HG02610 (cell line): Measurements from ENCODE around the gene OGFOD3.
"Not testable (repeated sequence)": the region's sequence is repeated elsewhere in the genome, so short reads cannot be mapped to it uniquely, and the experiment has no call there.

Experiments
- ATAC-seq: cut with Tn5 transposase; IDR thresholded peaks from one replicate; pipeline ENCODE4 v1.9.1; 2021; ENCODE audit warnings: mild to moderate bottlenecking, moderate library complexity; ENCODE audit not compliant: unreplicated experiment

Gene OGFOD3

GRCh38 chr17:82358465-82359350 lies 59.7 kb downstream of the OGFOD3 start, which contains the start of gene TEX19:
Gene TEX19 (plus strand): TSS chr17:82359247. CDS start chr17:82362151, 2,904 bp downstream.
- no peak for ATAC-seq

GRCh38 chr17:82357394-82357793 lies 61.0 kb downstream of the OGFOD3 start:
- no peak for ATAC-seq

GRCh38 chr17:82356845-82357355 lies 61.5 kb downstream of the OGFOD3 start:
- ATAC-seq: no peak

DNA sequence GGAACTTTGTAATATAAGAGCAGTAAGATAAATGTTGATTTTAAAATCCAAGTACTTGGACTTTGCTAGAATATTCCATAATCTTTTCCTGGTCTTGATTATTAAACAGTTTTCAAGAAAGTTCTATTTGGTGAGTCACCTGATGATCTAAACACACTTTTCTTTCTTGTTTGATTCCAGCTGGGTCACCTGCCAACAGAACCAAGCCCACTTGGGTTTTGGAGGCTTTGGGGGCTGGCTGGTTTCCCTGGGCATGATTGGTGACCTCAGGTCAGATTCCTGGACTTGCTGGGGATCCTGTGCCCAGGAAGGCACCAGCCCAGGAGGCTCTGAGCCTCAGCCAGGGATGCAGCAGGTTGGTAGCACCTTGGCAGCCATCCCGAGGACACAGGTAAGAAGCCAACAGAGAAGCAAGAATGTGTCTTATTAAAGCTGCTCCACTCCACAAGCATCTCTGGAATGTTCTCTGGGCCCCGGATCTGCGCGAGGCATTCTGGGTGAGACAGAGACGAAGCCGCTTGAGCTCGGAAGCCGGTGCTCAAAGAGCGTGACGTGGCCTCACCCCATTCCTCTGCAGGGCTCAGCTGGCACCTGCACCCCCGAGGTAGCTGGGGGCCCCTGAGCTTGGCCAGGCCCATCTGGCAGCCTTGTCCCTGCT lies 62.5 kb downstream of the OGFOD3 start:
- ATAC-seq: no peak

GRCh38 chr17:82354804-82355308 lies 63.5 kb downstream of the OGFOD3 start:
- no peak for ATAC-seq

- no peak for ATAC-seq
These were observed 64.9 kb downstream of the OGFOD3 start for GRCh38 chr17:82353484-82353883.

- ATAC-seq: no peak
These were observed 66.5 kb downstream of the OGFOD3 start for GRCh38 chr17:82351713-82352488.

DNA sequence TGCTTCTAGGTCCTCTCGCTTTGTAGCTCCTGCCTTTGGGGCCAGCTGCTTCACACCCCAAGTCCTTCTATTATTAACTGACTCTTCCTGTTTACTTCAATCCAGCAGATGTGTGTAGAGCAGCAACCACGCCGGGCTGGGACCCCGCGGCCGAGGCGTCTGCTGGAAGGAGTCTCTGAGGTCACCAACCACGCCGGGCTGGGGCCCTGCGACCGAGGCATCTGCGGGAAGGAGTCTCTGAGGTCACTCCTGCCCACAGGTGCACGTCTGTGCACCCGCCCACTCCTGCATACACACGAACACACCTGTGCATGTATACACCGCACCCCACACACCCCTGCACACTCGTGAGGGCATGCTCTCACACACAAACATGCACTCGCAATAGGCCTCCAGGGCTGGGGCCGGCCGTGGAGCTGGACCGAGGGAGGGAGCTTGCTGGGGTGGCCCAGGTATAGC lies 67.1 kb downstream of the OGFOD3 start:
- ATAC-seq: no peak

GRCh38 chr17:82350182-82351030 lies 68.0 kb downstream of the OGFOD3 start:
- ATAC-seq: no peak

DNA sequence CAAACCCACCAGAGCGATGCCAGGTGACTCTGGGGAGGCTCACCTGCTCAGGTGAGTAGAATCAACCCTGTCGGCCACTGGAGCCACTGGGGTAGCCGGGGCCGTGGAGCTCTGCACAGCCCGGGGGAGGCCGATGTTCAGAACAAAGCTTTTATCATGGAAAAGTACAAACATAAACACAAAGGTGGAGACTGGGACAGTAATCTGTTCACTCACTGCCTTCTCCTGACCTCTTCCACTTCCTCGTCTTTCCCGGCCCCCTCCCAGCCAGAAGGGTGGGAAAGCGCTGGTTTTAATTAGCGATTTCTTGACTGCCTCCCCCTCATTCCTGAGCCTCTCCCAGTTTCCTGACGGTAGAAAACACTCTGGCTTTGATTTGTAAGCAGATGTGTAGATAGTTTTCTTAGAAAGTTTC lies 69.1 kb downstream of the OGFOD3 start:
- no peak for ATAC-seq

GRCh38 chr17:82348866-82349265 lies 69.5 kb downstream of the OGFOD3 start:
- no peak for ATAC-seq

GRCh38 chr17:82348434-82348833 lies 70.0 kb downstream of the OGFOD3 start:
- ATAC-seq: no peak

DNA sequence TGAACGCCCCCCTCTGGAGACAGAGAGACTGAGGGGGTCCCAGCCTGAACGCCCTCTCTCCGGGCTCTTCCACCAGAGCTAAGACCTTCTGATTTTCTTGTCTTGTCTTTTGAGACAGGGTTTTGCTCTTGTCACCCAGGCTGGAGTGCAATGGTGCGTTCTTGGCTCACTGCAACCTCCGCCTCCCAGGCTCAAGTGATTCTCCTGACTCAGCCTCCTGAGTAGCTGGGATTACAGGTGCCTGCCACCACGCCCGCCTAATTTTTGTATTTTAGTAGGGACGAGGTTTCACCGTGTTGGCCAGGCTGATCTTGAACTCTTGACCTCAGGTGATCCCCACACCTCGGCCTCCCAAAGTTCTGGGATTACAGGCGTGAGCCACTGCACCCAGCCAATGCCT lies 70.4 kb downstream of the OGFOD3 start:
- not testable (repeated sequence) for ATAC-seq

DNA sequence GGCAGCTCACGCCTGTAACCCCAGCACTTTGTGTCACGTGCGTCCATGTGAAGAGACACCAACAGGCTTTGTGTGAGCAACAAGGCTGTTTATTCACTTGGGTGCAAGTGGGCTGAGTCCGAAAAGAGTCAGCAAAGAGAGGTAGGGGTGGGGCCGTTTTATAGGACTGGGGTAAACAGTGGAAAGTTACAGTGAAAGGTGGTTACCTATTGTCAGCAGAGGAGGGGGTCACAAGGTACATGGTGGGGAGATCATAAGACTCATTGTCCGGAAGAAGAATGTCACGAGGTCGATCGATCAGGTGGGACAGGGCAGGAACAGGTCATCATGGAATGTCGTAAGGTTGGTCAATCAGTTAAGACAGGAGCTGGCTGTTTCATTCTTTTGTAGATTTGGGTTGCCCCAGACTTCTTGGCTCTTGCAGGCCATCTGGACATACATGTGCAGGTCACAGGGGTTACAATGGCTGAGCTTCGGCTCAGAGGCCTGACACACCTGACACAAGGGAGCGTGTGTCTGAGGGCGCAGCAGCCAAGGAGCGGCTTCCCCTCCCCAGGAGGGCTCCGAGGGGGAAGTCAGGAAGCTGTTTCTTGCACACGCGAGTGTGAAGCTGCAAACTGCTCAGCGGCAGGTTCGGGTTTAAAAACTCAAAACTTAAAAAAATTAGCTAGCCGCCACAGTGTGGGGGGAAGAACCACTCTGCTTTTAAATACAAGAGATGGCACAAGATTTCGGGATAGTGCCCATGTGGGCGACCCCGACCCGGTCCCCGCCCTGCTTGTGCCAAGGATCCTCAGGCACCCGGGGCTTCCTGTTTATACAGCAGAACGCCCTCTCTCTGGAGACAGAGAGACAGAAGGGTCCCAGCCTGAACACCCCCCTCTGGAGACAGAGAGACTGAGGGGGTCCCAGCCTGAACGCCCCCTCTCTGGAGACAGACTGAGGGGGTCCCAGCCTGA lies 71.8 kb downstream of the OGFOD3 start:
- ATAC-seq: no peak

DNA sequence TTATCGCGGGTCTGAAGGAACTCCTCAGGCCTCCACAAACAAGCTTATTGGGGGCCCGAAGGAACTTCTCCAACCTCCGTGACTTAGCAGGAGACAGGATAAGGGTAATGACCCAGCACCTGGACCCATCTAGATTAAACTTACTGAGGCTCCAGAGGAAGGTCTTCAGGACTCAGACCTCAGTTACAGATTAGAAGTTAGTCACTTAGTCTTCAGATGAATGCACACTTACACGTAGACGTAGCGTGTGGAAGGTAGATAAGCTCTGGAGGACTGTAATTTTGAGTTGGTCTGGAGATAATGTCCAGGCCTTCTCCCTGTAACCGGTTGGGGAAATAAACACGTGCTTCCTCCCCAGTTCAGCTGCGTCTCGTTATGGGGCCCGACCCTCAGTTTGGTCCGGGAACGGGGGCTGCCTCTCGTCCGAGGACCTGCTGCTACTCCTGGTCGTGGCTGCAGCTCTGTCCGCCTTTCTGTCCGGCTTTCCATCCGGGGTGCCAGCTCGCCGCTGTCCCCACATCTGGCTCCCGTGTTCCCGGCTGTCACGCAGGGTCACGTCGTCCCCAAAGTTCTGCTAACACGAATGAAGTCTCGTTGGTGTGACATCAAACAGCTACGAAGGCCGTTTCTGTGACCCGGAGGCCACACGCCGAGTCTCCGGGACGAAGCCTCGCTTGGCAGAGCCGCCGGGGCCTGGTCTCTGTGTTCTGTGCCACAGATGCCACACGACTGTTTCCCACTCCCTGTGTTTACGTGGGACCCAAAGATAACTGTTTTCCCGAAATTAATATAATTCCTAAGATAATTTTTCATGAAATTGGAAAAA lies 73.0 kb downstream of the OGFOD3 start:
- no peak for ATAC-seq

DNA sequence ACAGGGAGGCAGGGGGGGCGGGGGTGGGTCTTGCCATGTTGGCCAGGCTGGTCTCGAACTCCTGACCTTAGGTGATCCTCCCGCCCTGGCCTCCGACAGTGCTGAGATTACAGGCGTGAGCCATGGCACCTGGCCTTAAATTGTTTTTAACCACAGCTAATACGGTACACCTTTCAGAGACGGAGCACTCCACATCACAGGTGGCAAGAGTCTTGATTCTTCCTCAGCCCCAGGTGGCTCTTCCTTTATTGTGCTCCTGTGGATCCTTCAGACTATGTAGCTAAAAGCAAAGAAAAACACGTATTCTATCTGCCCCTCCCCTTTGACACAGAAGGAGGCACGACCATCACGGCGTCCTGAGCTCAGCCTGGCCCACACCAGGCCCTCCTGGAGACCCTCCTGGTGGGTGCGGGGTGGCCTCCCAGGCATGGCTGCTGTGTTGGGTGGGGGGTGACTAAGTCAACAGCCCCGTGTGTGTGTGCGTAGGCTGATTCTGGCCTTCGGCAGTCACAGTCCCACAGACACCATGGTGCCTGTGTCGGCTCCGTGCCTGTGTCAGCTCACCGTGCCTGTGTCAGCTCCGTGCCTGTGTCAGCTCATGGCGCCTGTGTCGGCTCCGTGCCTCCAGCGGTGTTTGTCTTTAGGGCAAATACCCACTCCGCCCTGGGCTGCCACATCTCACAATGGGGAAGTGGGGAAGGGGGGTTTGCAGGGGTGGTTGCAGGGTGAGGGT lies 74.0 kb downstream of the OGFOD3 start:
- ATAC-seq: no peak

- ATAC-seq: no peak
These were observed 74.8 kb downstream of the OGFOD3 start for GRCh38 chr17:82343560-82343959.
